Activated B cell treated with CpG ODN at 0.5 μM for 24 hours (primary cell): ENCODE measurements around the gene MRPS2. TPM values are rescaled to one million over a fixed set of nuclear protein-coding genes. Genes with fewer than 3 reads are reported as not detected.

Experiments
- ATAC-seq: fragments of 200-7000 bp; cut with Tn5 transposase; one replicate; pipeline ENCODE4 v1.10.0; 2021; ENCODE audit warnings: low read depth, mild to moderate bottlenecking, moderate library complexity
- CTCF ChIA-PET: fragments of 350-600 bp; sonication (Branson Sonifier 250); formaldehyde crosslinking; loops from one replicate; lab custom pipeline; 2021; ENCODE audit warnings: antibody characterized with exemption; lab: Charles Lee
- POLR2A ChIA-PET: fragments of 350-600 bp; sonication (Branson Sonifier 250); formaldehyde crosslinking; loops from one replicate; lab custom pipeline; 2021; ENCODE audit warnings: antibody characterized with exemption; lab: Charles Lee
- DNase-seq: peaks from one replicate; pipeline ENCODE4 v3.0.0; 2022
- H3K27ac Mint-ChIP-seq: one replicate; pipeline ENCODE4 v1.8.0; 2020; ENCODE audit warnings: mixed read lengths
- H3K27me3 Mint-ChIP-seq: one replicate; pipeline ENCODE4 v1.8.0; 2021; ENCODE audit warnings: mixed read lengths
- H3K36me3 Mint-ChIP-seq: one replicate; pipeline ENCODE4 v1.8.0; 2021; ENCODE audit warnings: low read depth, mixed read lengths
- H3K4me1 Mint-ChIP-seq: one replicate; pipeline ENCODE4 v1.8.0; 2021; ENCODE audit warnings: mixed read lengths
- H3K4me3 Mint-ChIP-seq: one replicate; pipeline ENCODE4 v1.8.0; 2020; ENCODE audit warnings: mild to moderate bottlenecking, mixed read lengths
- H3K9me3 Mint-ChIP-seq: one replicate; pipeline ENCODE4 v1.8.0; 2020; ENCODE audit warnings: mixed read lengths
- CTCF ChIP-seq: fragments of 200-600 bp; IDR thresholded peaks from one replicate; pipeline ENCODE4 v1.8.0; 2022; ENCODE audit warnings: antibody characterized with exemption, mild to moderate bottlenecking
- intact Hi-C: fragments of 100-400 bp; cut with micrococcal nuclease; formaldehyde crosslinking; loops from one replicate; pipeline ENCODE4 v1.15.1; 2024
- total RNA-seq: library from RNA; stranded (reverse); gene quantifications from 2 replicates; pipeline ENCODE4 v1.2.3, GENCODE V29; 2022

Gene MRPS2
- total RNA-seq, 1 donor from 2014 or later, result 35.1 TPM

GRCh38 chr9:135522137-135522877 lies 21.8 kb downstream of the MRPS2 start:
- DNase-seq (no peak), ATAC-seq (no peak)
- ChIA-PET POLR2A (no interaction called here), CTCF (no interaction called here)
- H3K4me3 Mint-ChIP-seq, result no peak overlapping the region
- no peak overlapping the region for H3K27ac Mint-ChIP-seq
- intact Hi-C loops, result no loop called here
- H3K36me3 Mint-ChIP-seq, result no peaks in the 10 kb centered on the region
- H3K9me3 Mint-ChIP-seq, result no peaks in the 10 kb centered on the region
- no peak for TF ChIP-seq CTCF
- H3K27me3 Mint-ChIP-seq, result peaks cover 4% of the 10 kb centered on the region
- H3K4me1 Mint-ChIP-seq, result no peaks in the 10 kb centered on the region

- Mint-ChIP-seq H3K27ac (no peak overlapping the region), H3K9me3 (no peaks in the 10 kb centered on the region), H3K4me1 (no peaks in the 10 kb centered on the region), H3K27me3 (no peaks in the 10 kb centered on the region), H3K4me3 (no peak overlapping the region), H3K36me3 (no peaks in the 10 kb centered on the region)
- TF ChIP-seq CTCF, result no peak
- ATAC-seq (no peak), DNase-seq (no peak)
- intact Hi-C loops, result no loop called here
- ChIA-PET POLR2A (no interaction called here), CTCF (no interaction called here)
These were observed 22.4 kb downstream of the MRPS2 start for GRCh38 chr9:135522931-135523330.

GRCh38 chr9:135523521-135524129 lies 23.1 kb downstream of the MRPS2 start:
- intact Hi-C loops, result no loop called here
- TF ChIP-seq CTCF, result no peak
- POLR2A ChIA-PET, result no interaction called here

GRCh38 chr9:135524130-135524861 lies 23.8 kb downstream of the MRPS2 start:
- no peaks in the 10 kb centered on the region for H3K27me3 Mint-ChIP-seq
- H3K27ac Mint-ChIP-seq, result no peak overlapping the region
- no peaks in the 10 kb centered on the region for H3K9me3 Mint-ChIP-seq
- TF ChIP-seq CTCF, result no peak
- DNase-seq, result no peak
- intact Hi-C loops, result no loop called here
- H3K4me3 Mint-ChIP-seq, result no peak overlapping the region
- H3K36me3 Mint-ChIP-seq, result no peaks in the 10 kb centered on the region
- POLR2A ChIA-PET, result no interaction called here
- ATAC-seq, result no peak
- CTCF ChIA-PET, result no interaction called here
- no peaks in the 10 kb centered on the region for H3K4me1 Mint-ChIP-seq

More at GRCh38 chr9:135523521-135524129, 23.1 kb downstream of the MRPS2 start:
- ATAC-seq (no peak), DNase-seq (no peak)
- Mint-ChIP-seq H3K9me3 (no peaks in the 10 kb centered on the region), H3K27ac (no peak overlapping the region), H3K4me1 (no peaks in the 10 kb centered on the region), H3K4me3 (no peak overlapping the region), H3K36me3 (no peaks in the 10 kb centered on the region), H3K27me3 (no peaks in the 10 kb centered on the region)
- CTCF ChIA-PET, result no interaction called here
